Endothelial cell (in vitro differentiated cells): ENCODE results near the gene CHCHD6. TPM values are rescaled to one million over a fixed set of nuclear protein-coding genes. Genes with fewer than 3 reads are reported as not detected.
A peak's percentile ranks its signal among the peaks of the same experiment; 100 is the strongest.

Experiments
- DNase-seq: peaks from one replicate; pipeline ENCODE4 v3.0.0; 2021; ENCODE audit warnings: low spot score
- H3K27ac Mint-ChIP-seq: one replicate; pipeline ENCODE4 v1.8.0; 2021; ENCODE audit warnings: mixed read lengths, inconsistent platforms; ENCODE audit not compliant: unreplicated experiment
- H3K27me3 Mint-ChIP-seq: one replicate; pipeline ENCODE4 v1.8.0; 2021; ENCODE audit warnings: mild to moderate bottlenecking, moderate library complexity, mixed read lengths, inconsistent platforms; ENCODE audit not compliant: unreplicated experiment
- H3K36me3 Mint-ChIP-seq: one replicate; pipeline ENCODE4 v1.8.0; 2021; ENCODE audit warnings: mild to moderate bottlenecking, low read depth, mixed read lengths, inconsistent platforms; ENCODE audit not compliant: unreplicated experiment
- H3K4me1 Mint-ChIP-seq: one replicate; pipeline ENCODE4 v1.8.0; 2021; ENCODE audit warnings: mild to moderate bottlenecking, mixed read lengths, inconsistent platforms; ENCODE audit not compliant: unreplicated experiment
- H3K4me3 Mint-ChIP-seq: one replicate; pipeline ENCODE4 v1.8.0; 2021; ENCODE audit warnings: mild to moderate bottlenecking, mixed read lengths, inconsistent platforms; ENCODE audit not compliant: unreplicated experiment
- H3K9me3 Mint-ChIP-seq: one replicate; pipeline ENCODE4 v1.8.0; 2021; ENCODE audit warnings: mixed read lengths, inconsistent platforms; ENCODE audit not compliant: unreplicated experiment
- CTCF ChIP-seq: fragments of 200-600 bp; sonication (generic); IDR thresholded peaks from one replicate; pipeline ENCODE4 v1.5.0; 2021; ENCODE audit warnings: antibody characterized with exemption; ENCODE audit not compliant: unreplicated experiment
- total RNA-seq: library from RNA; stranded (reverse); fragmentation: NEBNext Ultra II Directional; extraction: Animal tissue kit (Norgen Biotek cat#: 25700); gene quantifications from one replicate; pipeline ENCODE4 v1.2.1, GENCODE V29; 2021; ENCODE audit not compliant: unreplicated experiment

The CHCHD6 gene
- total RNA-seq, 1 donor from 2014 or later, result 9.2 TPM

- H3K9me3 Mint-ChIP-seq, result no peaks in the 10 kb centered on the region
- no peak overlapping the region for H3K27ac Mint-ChIP-seq
- DNase-seq, result no peak
- peaks cover 14% of the 10 kb centered on the region for H3K4me1 Mint-ChIP-seq
- H3K4me3 Mint-ChIP-seq, result no peak overlapping the region
- no peaks in the 10 kb centered on the region for H3K36me3 Mint-ChIP-seq
- no peak for TF ChIP-seq CTCF
- H3K27me3 Mint-ChIP-seq, result peaks cover 7% of the 10 kb centered on the region
Measured at GRCh38 chr3:126732281-126733060, 28.4 kb downstream of the CHCHD6 start.

- no peak for DNase-seq
- TF ChIP-seq CTCF, result no peak
- Mint-ChIP-seq H3K36me3 (no peaks in the 10 kb centered on the region), H3K27ac (no peak overlapping the region), H3K27me3 (peaks cover 7% of the 10 kb centered on the region), H3K4me3 (no peak overlapping the region), H3K4me1 (peaks cover 14% of the 10 kb centered on the region), H3K9me3 (no peaks in the 10 kb centered on the region)
Measured at GRCh38 chr3:126733061-126733430, 29.0 kb downstream of the CHCHD6 start.

- H3K27ac Mint-ChIP-seq, result no peak overlapping the region
Measured at GRCh38 chr3:126734106-126734723, 30.2 kb downstream of the CHCHD6 start.

GRCh38 chr3:126737527-126737926 lies 33.5 kb downstream of the CHCHD6 start:
- peak; percentile 32 for TF ChIP-seq CTCF
- Mint-ChIP-seq H3K4me3 (no peak overlapping the region), H3K4me1 (peaks cover 14% of the 10 kb centered on the region), H3K27me3 (peaks cover 8% of the 10 kb centered on the region), H3K9me3 (no peaks in the 10 kb centered on the region), H3K27ac (no peak overlapping the region), H3K36me3 (no peaks in the 10 kb centered on the region)
- DNase-seq, result no peak

More at GRCh38 chr3:126734106-126734723, 30.2 kb downstream of the CHCHD6 start:
- no peaks in the 10 kb centered on the region for H3K36me3 Mint-ChIP-seq
- no peak overlapping the region for H3K4me3 Mint-ChIP-seq
- DNase-seq, result no peak
- H3K27me3 Mint-ChIP-seq, result peaks cover 7% of the 10 kb centered on the region
- no peaks in the 10 kb centered on the region for H3K9me3 Mint-ChIP-seq
- TF ChIP-seq CTCF, result no peak
- H3K4me1 Mint-ChIP-seq, result peaks cover 14% of the 10 kb centered on the region

GRCh38 chr3:126742057-126742456 lies 38.0 kb downstream of the CHCHD6 start:
- Mint-ChIP-seq H3K27me3 (peaks cover 5% of the 10 kb centered on the region), H3K4me1 (no peaks in the 10 kb centered on the region), H3K4me3 (no peak overlapping the region), H3K9me3 (no peaks in the 10 kb centered on the region), H3K27ac (no peak overlapping the region), H3K36me3 (no peaks in the 10 kb centered on the region)
- TF ChIP-seq CTCF, result no peak
- no peak for DNase-seq
